IMR-90 (cell line): ENCODE measurements around the gene KRTAP9-1. TPM values are rescaled to one million over a fixed set of nuclear protein-coding genes. Genes with fewer than 3 reads are reported as not detected.

Source experiments
- ATAC-seq: fragments of 200-7000 bp; cut with Tn5 transposase; 2 replicates; pipeline ENCODE4 v1.9.1; 2020; ENCODE audit warnings: low read depth, mild to moderate bottlenecking, moderate library complexity
- BruUV-seq: library from RNA; stranded (reverse); fragments of 400-500 nt; replicated peaks from 2 replicates; lab custom pipeline; 2021; lab: Mats Ljungman, UMichigan
- CTCF ChIA-PET: fragments of 300-600 bp; formaldehyde crosslinking; extraction: SDS; loops from one replicate; lab custom pipeline; 2021; ENCODE audit warnings: antibody characterized with exemption; lab: Yijun Ruan, JAX
- POLR2A ChIA-PET: fragments of 300-600 bp; sonication (Branson Sonifier 250); formaldehyde crosslinking; loops from one replicate; lab custom pipeline; 2022; ENCODE audit warnings: antibody characterized with exemption; ENCODE audit not compliant: unreplicated experiment; lab: Charles Lee
- DNase-seq: peaks from one replicate; pipeline ENCODE4 v3.0.0; 2013
- H2AFZ ChIP-seq: replicated peaks from 2 replicates; pipeline ENCODE3; 2013; ENCODE audit warnings: low read length, mild to moderate bottlenecking; ENCODE audit not compliant: poor library complexity
- H2AK5ac ChIP-seq: 2 replicates; pipeline ENCODE4 v1.6.1; 2013; ENCODE audit warnings: low read depth, low read length, inconsistent platforms
- H2AK9ac ChIP-seq: replicated peaks from 2 replicates; pipeline ENCODE3; 2013; ENCODE audit warnings: mild to moderate bottlenecking, low read depth, low read length, moderate library complexity; ENCODE audit not compliant: poor library complexity
- H2BK120ac ChIP-seq: 2 replicates; pipeline ENCODE4 v1.6.1; 2013; ENCODE audit warnings: low read depth, low read length, inconsistent platforms
- H2BK15ac ChIP-seq: 3 replicates; pipeline ENCODE4 v1.6.1; 2013; ENCODE audit warnings: low read depth, low read length, inconsistent platforms
- H2BK20ac ChIP-seq: 2 replicates; pipeline ENCODE4 v1.6.1; 2013; ENCODE audit warnings: low read depth, mild to moderate bottlenecking, inconsistent platforms, low read length, moderate library complexity
- H2BK5ac ChIP-seq: 2 replicates; pipeline ENCODE4 v1.6.1; 2013; ENCODE audit warnings: mild to moderate bottlenecking, low read depth, low read length, inconsistent platforms; ENCODE audit not compliant: poor library complexity, severe bottlenecking
- H3K14ac ChIP-seq: replicated peaks from 2 replicates; pipeline ENCODE4 v1.6.1; 2013; ENCODE audit warnings: low read depth, low read length, inconsistent platforms
- H3K18ac ChIP-seq: 2 replicates; pipeline ENCODE4 v1.6.1; 2013; ENCODE audit warnings: low read depth, low read length, control low read depth
- H3K23ac ChIP-seq: 2 replicates; pipeline ENCODE4 v1.6.1; 2013; ENCODE audit warnings: low read depth, low read length, inconsistent platforms
- H3K27ac ChIP-seq: 2 replicates; pipeline ENCODE4 v1.5.1; 2013; ENCODE audit warnings: mild to moderate bottlenecking, control low read depth, low read length; ENCODE audit not compliant: insufficient read depth
- H3K27me3 ChIP-seq: 2 replicates; pipeline ENCODE4 v1.6.1; 2013; ENCODE audit warnings: low read length; ENCODE audit not compliant: control insufficient read depth, insufficient read depth
- H3K36me3 ChIP-seq: 2 replicates; pipeline ENCODE4 v1.6.1; 2013; ENCODE audit warnings: low read length, mixed read lengths; ENCODE audit not compliant: control insufficient read depth, insufficient read depth
- H3K4ac ChIP-seq: 2 replicates; pipeline ENCODE4 v1.6.1; 2013; ENCODE audit warnings: low read depth, low read length, inconsistent platforms
- H3K4me1 ChIP-seq: 2 replicates; pipeline ENCODE4 v1.6.1; 2013; ENCODE audit warnings: low read length, mixed read lengths; ENCODE audit not compliant: control insufficient read depth, insufficient read depth
- H3K4me2 ChIP-seq: 2 replicates; pipeline ENCODE4 v1.6.1; 2013; ENCODE audit warnings: low read depth, mild to moderate bottlenecking, control low read depth, low read length, moderate library complexity
- H3K4me3 ChIP-seq: 2 replicates; pipeline ENCODE4 v1.5.1; 2013; ENCODE audit warnings: low read depth, mild to moderate bottlenecking, control low read depth, low read length, moderate library complexity; ENCODE audit not compliant: insufficient read depth
- H3K56ac ChIP-seq: 2 replicates; pipeline ENCODE4 v1.6.1; 2013; ENCODE audit warnings: low read length, inconsistent platforms; ENCODE audit not compliant: insufficient read depth; ENCODE audit errors: extremely low read depth
- H3K79me1 ChIP-seq, 2 experiments: 2 replicates each; pipeline ENCODE4 v1.6.1; 2013; ENCODE audit warnings: low read length in 2 of 2, inconsistent platforms in 1 of 2, low read depth in 1 of 2
- H3K9ac ChIP-seq: 2 replicates; pipeline ENCODE4 v1.6.1; 2013; ENCODE audit warnings: low read depth, low read length, control low read depth
- H3K9me1 ChIP-seq: 2 replicates; pipeline ENCODE4 v1.6.1; 2013; ENCODE audit warnings: low read length, inconsistent platforms; ENCODE audit not compliant: insufficient read depth
- H3K9me3 ChIP-seq: 2 replicates; pipeline ENCODE4 v1.6.1; 2013; ENCODE audit warnings: low read length; ENCODE audit not compliant: control insufficient read depth, insufficient read depth
- H4K20me1 ChIP-seq: 2 replicates; pipeline ENCODE4 v1.6.1; 2013; ENCODE audit warnings: low read length, inconsistent platforms; ENCODE audit not compliant: insufficient read depth
- H4K5ac ChIP-seq: 2 replicates; pipeline ENCODE4 v1.6.1; 2013; ENCODE audit warnings: mild to moderate bottlenecking, low read depth, low read length, control low read depth
- H4K8ac ChIP-seq, 2 experiments: 2 replicates each; pipeline ENCODE4 v1.6.1; 2013; ENCODE audit warnings: low read depth in 2 of 2, low read length in 2 of 2, control low read depth in 1 of 2, inconsistent platforms in 1 of 2
- H4K91ac ChIP-seq: 2 replicates; pipeline ENCODE4 v1.6.1; 2013; ENCODE audit warnings: low read depth, low read length, inconsistent platforms; ENCODE audit not compliant: insufficient read depth
- BHLHE40 ChIP-seq: fragments of 150-350 bp; IDR thresholded peaks from 2 replicates; pipeline ENCODE4 v1.6.1; 2016; ENCODE audit warnings: mild to moderate bottlenecking, low read depth, low read length
- CEBPB ChIP-seq: IDR thresholded peaks from 2 replicates; pipeline ENCODE4 v1.6.1; 2012; ENCODE audit warnings: low read depth, low read length, improper control_type of control experiment
- CHD1 ChIP-seq: IDR thresholded peaks from 2 replicates; pipeline ENCODE4 v1.6.1; 2012; ENCODE audit warnings: low read depth, low read length, improper control_type of control experiment
- CTCF ChIP-seq: conservative IDR thresholded peaks from 2 replicates; pipeline ENCODE4 v1.5.1; 2012; ENCODE audit warnings: mild to moderate bottlenecking, low read depth, low read length, improper control_type of control experiment
- ELK1 ChIP-seq: fragments of 150-350 bp; IDR thresholded peaks from 2 replicates; pipeline ENCODE4 v1.6.1; 2016; ENCODE audit warnings: low read depth, mild to moderate bottlenecking, low read length, moderate library complexity, borderline replicate concordance
- FOS ChIP-seq: fragments of 150-350 bp; IDR thresholded peaks from 2 replicates; pipeline ENCODE4 v1.6.1; 2016; ENCODE audit warnings: low read depth, low read length
- MAFK ChIP-seq: IDR thresholded peaks from 2 replicates; pipeline ENCODE4 v1.6.1; 2012; ENCODE audit warnings: low read depth, low read length, improper control_type of control experiment
- MAZ ChIP-seq: IDR thresholded peaks from 2 replicates; pipeline ENCODE4 v1.6.1; 2012; ENCODE audit warnings: low read depth, mild to moderate bottlenecking, low read length, improper control_type of control experiment, moderate library complexity, borderline replicate concordance
- MXI1 ChIP-seq: IDR thresholded peaks from 2 replicates; pipeline ENCODE4 v1.6.1; 2012; ENCODE audit warnings: low read depth, mild to moderate bottlenecking, low read length, moderate library complexity, borderline replicate concordance
- NFE2L2 ChIP-seq: fragments of 150-350 bp; IDR thresholded peaks from 2 replicates; pipeline ENCODE4 v1.6.1; 2016; ENCODE audit warnings: low read depth, mild to moderate bottlenecking, low read length
- POLR2A ChIP-seq: IDR thresholded peaks from 2 replicates; pipeline ENCODE4 v1.6.1; 2012; ENCODE audit warnings: mild to moderate bottlenecking, low read depth, low read length
- RAD21 ChIP-seq: IDR thresholded peaks from 2 replicates; pipeline ENCODE4 v1.6.1; 2012; ENCODE audit warnings: low read length, improper control_type of control experiment
- RCOR1 ChIP-seq: IDR thresholded peaks from 2 replicates; pipeline ENCODE4 v1.6.1; 2012; ENCODE audit warnings: mild to moderate bottlenecking, low read length, improper control_type of control experiment; ENCODE audit not compliant: insufficient replicate concordance
- RFX5 ChIP-seq: IDR thresholded peaks from 2 replicates; pipeline ENCODE4 v1.8.0; 2012; ENCODE audit warnings: low read depth, mild to moderate bottlenecking, low read length, moderate library complexity
- SMC3 ChIP-seq: fragments of 150-350 bp; IDR thresholded peaks from 2 replicates; pipeline ENCODE4 v1.6.1; 2016; ENCODE audit warnings: low read depth, mild to moderate bottlenecking, antibody characterized with exemption, low read length, moderate library complexity
- USF2 ChIP-seq: fragments of 150-350 bp; IDR thresholded peaks from 2 replicates; pipeline ENCODE4 v1.6.1; 2017; ENCODE audit warnings: mild to moderate bottlenecking, antibody characterized with exemption, low read length, low read depth
- WGBS, 2 experiments: methylation state at CpG; one replicate each; pipeline versions ENCODE4 v1.1.5 to v1.1.7; 2013; ENCODE audit warnings: missing lambda C conversion rate in 2 of 2; ENCODE audit not compliant: insufficient read length in 1 of 2; ENCODE audit errors: extremely low coverage in 2 of 2; 5-methylcytosine and 5-hydroxymethylcytosine counted together
- dilution Hi-C: fragments of 300-500 bp; cut with HindIII; formaldehyde crosslinking; loops from one replicate; pipeline ENCODE4 v1.14.3; 2018; ENCODE audit warnings: low sequenced_read_pairs; ENCODE audit not compliant: unreplicated experiment
- in situ Hi-C: fragments of 300-500 bp; cut with MboI; formaldehyde crosslinking; loops from 3 replicates; pipeline ENCODE4 v1.14.3; 2019; ENCODE audit warnings: low sequenced_read_pairs, inconsistent platforms, mixed read lengths
- intact Hi-C: fragments of 100-400 bp; cut with micrococcal nuclease; formaldehyde crosslinking; loops from 2 replicates; pipeline ENCODE4 v1.10.0; 2022
- polyA plus RNA-seq, 3 experiments: library from polyadenylated mRNA; depleted of rRNA; stranded (reverse); fragments of >200 nt; gene quantifications; 2 replicates each; pipeline ENCODE4 v1.2.3, GENCODE V29; 2012; ENCODE audit warnings: low replicate concordance in 1 of 3
- total RNA-seq: library from RNA; depleted of rRNA; stranded (reverse); fragments of >200 nt; gene quantifications from 2 replicates; pipeline ENCODE4 v1.2.3, GENCODE V29; 2012

KRTAP9-1 gene
- total and polyA plus RNA-seq, 2 of the 4 experiments (the other 2 are of a cell fraction): not detected

- POLR2A ChIA-PET: no interaction called here
- Histone ChIP-seq H3K4me1 (no peaks in the 10 kb centered on the region), H3K56ac (no peak overlapping the region), H3K4me2 (no peak overlapping the region), H2BK20ac (no peak overlapping the region), H3K36me3 (no peaks in the 10 kb centered on the region), H3K23ac (no peak overlapping the region), H4K8ac (no peak overlapping the region), H4K20me1 (no peaks in the 10 kb centered on the region), H3K79me1 (no peaks in the 10 kb centered on the region), H2AK5ac (no peak overlapping the region), H3K14ac (no peak overlapping the region), H3K4me3 (no peak overlapping the region), H2BK120ac (no peak overlapping the region), H3K9ac (no peak overlapping the region), H4K5ac (no peak overlapping the region), H2BK15ac (no peak overlapping the region), H3K9me3 (no peaks in the 10 kb centered on the region), H4K91ac (no peak overlapping the region), H3K18ac (no peak overlapping the region), H3K4ac (no peak overlapping the region), H3K27ac (no peak overlapping the region), H3K9me1 (no peaks in the 10 kb centered on the region), H2BK5ac (no peak overlapping the region), H2AK9ac (no peak overlapping the region), H2AFZ (no peak overlapping the region), H3K27me3 (no peaks in the 10 kb centered on the region; the same call in 1 of the 2 replicates)
- TF ChIP-seq BHLHE40: no peak
- no peak for TF ChIP-seq MAFK
- no peak for TF ChIP-seq CEBPB
- TF ChIP-seq MXI1: no peak
- no peak for TF ChIP-seq FOS
- no peak for TF ChIP-seq MAZ
- no peak for TF ChIP-seq CTCF
- TF ChIP-seq SMC3: no peak
- no peak for TF ChIP-seq RFX5
- no peak for TF ChIP-seq RCOR1
- TF ChIP-seq NFE2L2: no peak
- no peak for TF ChIP-seq RAD21
- TF ChIP-seq ELK1: no peak
- TF ChIP-seq POLR2A: no peak
- no peak for TF ChIP-seq USF2
- TF ChIP-seq CHD1: no peak
- CTCF ChIA-PET: no interaction called here
- ATAC-seq (no peak), DNase-seq (no peak)
- dilution Hi-C loops (no loop called here), intact Hi-C loops (no loop called here), in situ Hi-C loops (no loop called here)
- no CpG with 5 or more reads among the region's 2 CpGs for WGBS, 2 experiments
- BruUV-seq: no TSS peak
Observed at GRCh38 chr17:41153856-41154255, 35.8 kb upstream of the KRTAP9-1 start.
